HG03139 (cell line): ENCODE measurements around the gene FPR1.

Source experiments
- ATAC-seq: cut with Tn5 transposase; IDR thresholded peaks from one replicate; pipeline ENCODE4 v1.9.1; 2021; ENCODE audit not compliant: unreplicated experiment

FPR1 gene

DNA sequence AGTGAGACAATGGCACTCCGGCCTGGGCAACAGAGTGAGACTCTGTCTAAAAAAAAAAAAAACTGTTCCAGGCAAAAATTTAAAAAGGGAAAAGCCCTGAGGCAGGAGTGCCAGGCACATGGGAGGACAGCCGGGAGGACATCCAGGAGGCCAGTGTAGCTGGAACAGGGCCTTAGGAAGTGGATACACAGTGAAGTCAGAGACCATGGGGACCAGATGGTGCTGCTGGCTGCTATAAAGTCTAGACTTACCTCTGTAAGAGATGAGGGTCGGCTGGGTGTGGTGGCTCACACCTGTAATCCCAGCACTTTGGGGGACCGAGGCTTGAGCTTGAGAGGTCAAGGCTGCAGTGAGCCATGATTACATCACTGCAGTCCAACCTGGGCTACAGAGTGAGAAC lies 42.9 kb downstream of the FPR1 start:
- no peak for ATAC-seq

DNA sequence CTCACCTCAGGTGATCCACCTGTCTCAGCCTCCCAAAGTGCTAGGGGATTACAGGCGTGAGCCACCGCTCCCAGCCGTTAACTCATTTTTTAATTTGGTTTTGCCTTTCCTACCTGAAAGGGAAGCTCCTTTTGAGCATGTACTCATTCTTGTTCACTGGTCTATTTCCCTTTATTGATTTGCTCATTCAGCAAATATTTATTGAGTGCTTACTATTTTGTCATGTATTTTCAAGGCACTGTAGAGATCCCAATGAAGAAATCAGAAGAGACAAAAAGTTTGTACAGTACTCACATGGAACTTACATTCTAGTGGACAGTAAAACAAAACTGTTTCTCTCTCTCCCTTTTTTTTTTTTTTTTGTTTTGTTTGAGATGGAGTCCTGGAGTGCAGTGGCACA lies 44.8 kb downstream of the FPR1 start:
- no peak for ATAC-seq

DNA sequence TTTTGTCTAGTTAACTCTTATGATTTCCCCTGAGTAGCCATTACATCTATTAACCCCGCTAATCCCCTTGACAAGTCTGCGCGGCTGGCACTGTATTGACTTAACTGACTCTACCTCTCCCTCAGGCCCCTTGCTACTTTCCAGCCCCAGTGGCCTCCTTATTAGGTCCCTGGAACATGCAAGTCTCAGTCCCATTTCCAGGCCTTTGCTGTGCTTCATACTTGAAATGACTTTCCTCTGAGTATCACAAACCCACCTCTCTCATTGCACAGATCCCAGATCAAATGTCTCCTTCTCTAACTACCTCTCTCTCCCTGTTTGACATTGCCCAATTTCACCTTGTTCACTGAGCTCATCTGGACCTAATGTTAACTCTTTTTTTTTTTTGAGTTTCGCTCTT lies 45.4 kb downstream of the FPR1 start:
- ATAC-seq = no peak

DNA sequence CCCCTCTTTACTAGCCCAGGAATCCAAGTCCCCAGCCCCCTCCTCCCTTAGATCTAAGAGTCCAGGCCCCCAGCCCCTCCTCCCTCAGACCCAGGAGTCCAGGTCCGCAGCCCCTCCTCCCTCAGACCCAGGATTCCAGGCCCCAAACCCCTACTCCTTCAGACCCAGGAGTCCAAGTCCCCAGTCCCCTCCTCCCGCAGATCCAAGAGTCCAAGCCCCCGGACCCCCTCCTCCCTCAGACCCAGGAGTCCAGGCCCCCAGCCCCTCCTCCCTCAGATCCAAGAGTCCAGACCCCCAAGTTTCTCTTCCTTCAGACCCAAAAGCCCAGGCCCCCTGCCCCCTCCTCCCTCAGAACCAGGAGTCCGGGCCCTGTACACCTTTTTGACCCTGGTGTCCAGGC lies 47.1 kb downstream of the FPR1 start:
- ATAC-seq = no peak

DNA sequence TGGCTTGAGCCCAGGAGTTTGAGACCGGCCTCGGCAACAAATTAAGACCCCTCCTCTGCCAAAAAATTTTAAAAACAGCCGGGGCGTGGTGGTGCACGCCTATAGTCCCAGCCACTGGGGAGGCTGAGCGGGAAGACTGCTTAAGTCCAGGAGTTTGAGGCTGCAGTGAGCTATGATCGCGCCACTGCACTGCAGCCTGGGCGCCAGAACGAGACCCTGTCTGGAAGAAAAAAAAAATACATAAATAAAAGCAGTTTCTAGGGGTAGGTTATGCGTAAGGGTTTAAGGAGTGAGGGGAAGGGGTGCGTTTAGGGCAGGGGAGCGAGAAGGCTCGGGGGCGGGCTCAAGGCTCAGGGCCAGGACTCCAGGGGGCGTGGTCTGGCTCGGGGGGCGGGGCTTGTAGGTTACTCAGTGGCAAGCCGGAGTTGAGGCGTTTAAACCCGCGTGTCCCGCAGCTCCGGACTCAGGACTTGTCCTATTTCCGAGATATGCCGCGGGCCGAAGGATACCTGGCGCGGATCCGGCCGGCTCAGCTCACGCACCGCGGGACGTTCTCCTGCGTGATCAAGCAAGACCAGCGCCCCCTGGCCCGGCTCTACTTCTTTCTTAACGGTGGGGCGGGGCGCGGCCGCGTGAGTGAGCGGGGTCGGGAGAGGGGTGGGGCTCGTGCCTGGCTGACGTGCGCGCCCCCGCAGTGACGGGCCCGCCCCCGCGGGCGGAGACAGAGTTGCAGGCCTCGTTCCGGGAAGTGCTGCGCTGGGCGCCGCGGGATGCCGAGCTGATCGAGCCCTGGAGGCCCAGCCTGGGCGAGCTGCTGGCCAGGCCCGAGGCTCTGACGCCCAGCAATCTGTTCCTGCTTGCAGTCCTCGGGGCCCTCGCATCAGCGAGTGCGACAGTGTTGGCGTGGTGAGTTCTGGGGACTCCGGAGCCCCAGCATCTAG lies 47.8 kb downstream of the FPR1 start:
- peak; percentile 88 for ATAC-seq

DNA sequence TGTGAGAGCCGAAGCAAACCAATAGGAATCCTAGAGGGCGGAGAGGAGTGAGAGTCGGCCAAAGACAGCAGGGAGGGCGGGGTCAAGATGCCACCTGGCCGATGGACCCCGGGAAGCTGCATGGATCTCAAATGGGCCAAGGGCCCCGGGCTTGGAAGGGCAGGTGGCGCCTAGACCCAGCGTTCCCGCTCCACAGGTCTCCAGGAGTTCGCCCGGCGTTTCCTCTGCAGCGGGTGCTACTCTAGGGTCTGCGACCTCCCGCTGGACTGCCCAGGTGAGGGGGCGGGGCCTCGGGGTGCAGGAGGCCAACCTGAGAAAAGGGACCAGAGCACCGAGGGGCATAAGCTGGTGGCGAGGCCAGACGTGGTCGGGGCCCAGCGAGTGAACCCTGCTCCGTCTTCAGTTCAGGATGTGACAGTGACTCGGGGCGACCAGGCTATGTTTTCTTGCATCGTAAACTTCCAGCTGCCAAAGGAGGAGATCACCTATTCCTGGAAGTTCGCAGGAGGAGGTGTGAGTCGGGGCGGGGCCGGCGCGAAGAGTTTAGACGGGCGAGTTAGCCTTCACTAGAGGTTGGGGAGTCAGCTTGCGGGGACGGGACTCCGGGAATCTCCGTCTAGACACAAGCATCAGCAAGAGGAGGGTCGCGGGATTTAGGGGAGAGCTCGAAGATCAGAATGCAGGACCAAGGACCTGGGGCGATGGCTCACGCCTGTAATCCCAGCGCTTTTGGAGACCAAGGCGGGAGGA lies 48.7 kb downstream of the FPR1 start:
- ATAC-seq = no peak

DNA sequence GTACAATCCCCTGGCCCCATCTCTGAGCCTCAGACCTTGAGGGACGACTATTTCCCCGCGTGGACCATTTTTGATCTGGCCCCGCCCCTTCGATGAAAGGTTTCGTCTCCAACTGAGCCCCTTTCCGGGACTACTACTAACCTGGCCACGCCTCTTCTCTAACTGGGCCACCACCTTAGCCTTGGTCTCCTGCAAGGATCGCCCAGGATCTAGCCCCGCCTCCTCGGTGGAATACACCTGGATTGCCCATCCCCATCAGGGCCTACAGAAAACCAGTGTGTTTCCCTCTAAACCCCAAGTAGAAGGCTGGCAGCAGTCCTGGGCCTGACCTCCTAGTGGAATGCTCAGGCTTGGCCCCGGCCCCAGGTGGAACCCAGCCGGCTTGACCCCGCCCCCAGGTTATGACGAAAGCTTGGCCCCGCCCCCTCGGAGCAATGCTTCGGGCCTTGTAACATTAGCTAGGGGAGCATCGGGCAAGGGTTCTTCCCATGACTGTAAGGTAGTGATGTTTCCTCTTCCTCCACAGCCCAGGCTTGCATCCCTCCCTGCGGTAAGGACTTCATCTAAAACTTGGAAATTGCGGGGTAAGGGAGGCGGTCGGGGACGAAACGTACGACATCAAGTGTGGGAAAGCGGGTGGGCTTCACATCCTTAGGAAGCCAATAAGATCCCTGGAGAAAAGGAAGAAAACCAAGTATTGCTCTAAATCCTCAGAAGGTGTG lies 49.4 kb downstream of the FPR1 start:
- ATAC-seq = no peak

DNA sequence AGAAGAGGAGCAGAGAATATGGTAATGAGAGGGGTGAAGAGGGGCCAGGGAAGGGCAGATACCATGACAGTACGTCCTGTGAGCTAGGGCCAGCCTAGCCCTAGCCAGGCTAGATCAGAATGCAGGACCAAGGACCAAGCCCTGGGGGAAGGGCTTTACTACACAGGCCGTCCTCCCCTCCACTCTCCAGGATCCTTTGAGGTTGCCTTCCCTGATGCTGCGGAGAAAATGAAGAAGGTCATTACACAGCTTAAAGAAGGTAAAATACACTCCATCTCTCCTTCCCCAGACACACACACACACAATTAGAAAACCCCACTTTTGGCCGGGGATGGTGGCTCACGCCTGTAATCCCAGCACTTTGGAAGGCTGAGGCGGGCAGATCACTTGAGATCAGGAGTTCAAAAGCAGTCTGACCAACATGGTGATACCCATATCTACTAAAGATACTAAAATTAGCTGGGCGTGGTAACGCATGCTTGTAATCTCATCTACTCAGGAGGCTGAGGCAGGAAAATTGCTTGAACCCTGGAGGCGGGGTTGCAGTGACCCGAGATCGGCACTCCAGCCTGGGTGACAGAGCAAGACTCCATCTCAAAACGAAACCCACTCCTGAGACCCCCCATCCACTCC lies 50.1 kb downstream of the FPR1 start:
- no peak for ATAC-seq

DNA sequence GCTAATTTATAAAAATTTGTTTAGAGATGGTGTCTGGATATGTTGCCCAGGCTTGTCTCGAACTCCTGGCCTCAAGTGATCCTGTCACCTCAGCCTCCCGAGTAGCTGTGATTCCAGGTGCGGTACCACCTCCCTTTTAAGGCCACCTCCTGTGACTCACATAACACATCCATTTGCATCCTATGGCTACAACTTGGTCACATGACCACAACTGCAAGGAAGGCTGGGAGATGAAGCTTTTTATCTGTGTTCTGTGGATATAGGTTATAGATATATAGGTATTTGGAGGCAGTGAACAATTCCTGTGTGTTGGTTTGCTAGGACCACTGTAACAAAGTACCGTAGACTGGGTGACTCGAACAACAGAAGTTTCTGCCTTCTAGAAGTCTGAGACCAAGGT lies 52.5 kb downstream of the FPR1 start:
- ATAC-seq = no peak

DNA sequence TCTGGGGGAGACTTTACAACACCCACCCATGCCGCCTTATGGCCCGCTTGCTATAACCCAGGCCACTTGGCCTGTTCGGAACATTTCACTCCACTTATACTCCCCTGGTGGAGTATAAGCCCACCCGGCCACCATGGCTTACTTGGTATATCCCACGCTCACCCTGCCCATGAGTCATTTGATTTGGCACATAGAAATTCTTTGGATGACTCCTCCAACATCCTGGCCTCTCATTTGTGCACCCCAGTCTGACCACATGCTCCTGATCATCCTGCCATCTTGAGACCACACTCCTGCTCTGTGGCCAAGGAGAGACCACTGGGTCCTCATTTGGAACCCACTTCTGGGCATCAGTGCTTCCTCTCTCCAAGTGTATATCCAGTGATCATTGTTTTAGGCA lies 53.4 kb downstream of the FPR1 start:
- ATAC-seq = no peak

DNA sequence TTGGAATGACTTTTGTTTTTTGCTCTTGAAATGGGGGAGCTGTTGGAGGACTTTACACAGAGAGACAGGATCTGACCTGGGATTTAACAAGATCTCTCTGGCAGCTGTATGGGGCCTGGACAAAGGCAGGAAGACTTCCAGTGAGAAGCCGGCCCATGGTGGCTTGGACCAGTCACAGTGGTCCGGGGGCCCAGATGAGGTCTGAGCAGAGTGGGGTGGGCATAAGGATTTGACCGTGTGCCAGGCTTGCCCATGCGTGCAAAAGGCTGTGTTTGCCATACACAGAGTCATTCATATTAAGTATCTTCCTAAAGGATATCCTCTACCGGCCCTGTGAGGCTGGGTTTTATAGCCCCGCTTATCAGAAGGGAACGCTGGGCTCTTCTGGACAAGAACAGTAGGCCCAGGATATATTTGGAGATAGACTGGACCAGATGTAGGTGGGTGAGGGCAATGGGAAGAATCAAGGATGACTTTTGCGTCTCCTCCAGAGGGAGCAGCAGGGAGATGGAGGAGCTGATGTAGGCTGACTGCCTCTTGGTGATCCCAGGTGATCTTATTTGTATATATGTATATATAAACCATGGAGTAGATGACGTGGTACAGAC lies 54.4 kb downstream of the FPR1 start:
- ATAC-seq = no peak

DNA sequence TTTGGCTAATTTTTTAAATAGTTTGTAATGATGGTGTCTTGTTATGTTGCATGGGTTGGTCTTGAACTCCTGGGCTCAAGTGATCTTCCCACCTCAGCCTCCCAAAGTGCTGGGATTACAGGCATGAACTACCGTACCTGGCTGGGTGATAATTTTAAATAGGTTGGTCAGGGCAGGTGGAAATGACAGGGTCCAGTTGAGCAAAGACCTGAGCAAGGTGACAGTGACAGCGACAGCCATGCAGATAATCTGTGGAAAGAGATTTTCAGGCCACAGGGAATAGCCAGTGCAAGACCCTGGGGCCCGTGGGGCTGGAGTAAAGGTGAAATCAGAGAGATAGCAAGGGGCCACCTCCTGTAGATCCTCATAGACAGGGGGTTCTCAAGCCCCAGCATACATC lies 55.1 kb downstream of the FPR1 start:
- ATAC-seq = no peak
